ENCODE results near the gene CHAT. TPM values are rescaled to one million over a fixed set of nuclear protein-coding genes. Genes with fewer than 3 reads are reported as not detected.

The CHAT gene
- polyA plus RNA-seq, 1 donor from 2014 or later = not detected

DNA sequence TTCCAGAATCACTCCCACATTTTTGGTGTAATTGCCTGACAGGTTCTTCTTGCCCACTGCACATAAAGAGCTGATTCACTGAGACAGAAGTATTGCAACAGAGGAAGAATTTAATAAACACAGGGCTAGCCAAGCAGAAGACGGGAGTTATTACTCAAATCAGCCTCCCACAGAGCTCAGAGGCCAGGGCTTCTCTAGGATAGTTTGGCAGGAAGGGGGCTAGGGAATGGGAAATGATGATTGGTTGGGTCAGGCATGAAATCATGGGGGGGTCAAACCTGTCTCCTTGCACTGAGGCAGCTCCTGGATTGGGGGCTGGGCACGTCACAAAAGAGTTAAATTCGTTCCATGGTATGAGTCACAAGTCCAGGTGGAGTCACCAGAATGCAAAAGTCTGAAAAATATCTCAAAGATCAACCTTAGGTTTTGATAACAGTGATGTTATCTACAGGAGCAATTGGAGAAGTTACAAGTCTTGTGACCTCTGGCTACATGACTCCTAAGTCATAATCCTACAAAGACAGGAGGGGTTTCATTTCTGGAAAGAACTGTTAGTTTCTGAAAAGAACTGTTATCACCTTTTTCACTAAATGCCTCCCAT lies 44.7 kb upstream of the CHAT start:
- Histone ChIP-seq H3K36me3 (ENCODE audit: insufficient read depth, low read length) (no peaks in the 10 kb centered on the region), H3K9me3 (ENCODE audit: low read length) (no peaks in the 10 kb centered on the region), H3K4me2 (ENCODE audit: low read length) (no peak overlapping the region), H3K79me2 (replicated peaks; ENCODE audit: insufficient read depth, low read length) (no peaks in the 10 kb centered on the region), H3K9ac (ENCODE audit: low read length) (no peak overlapping the region), H3K9me2 (ENCODE audit: insufficient read depth, low read length) (no peaks in the 10 kb centered on the region), H3F3A (ENCODE audit: insufficient read depth, low read length, poor library complexity, severe bottlenecking) (no peaks in the 10 kb centered on the region), H3K27me3 (ENCODE audit: insufficient read depth, low read depth, low read length) (no peaks in the 10 kb centered on the region), H4K20me1 (ENCODE audit: insufficient read depth) (no peaks in the 10 kb centered on the region), H2AFZ (ENCODE audit: low read depth, low read length) (no peak overlapping the region), H3K4me3 (ENCODE audit: low read length) (no peak overlapping the region), H3K27ac (ENCODE audit: low read length) (no peak overlapping the region)
- TF ChIP-seq EZH2 (IDR thresholded peaks at IDR 0.05; ENCODE audit: borderline replicate concordance, insufficient read depth, low read length, poor library complexity, severe bottlenecking) (no peak), EP300 (conservative IDR thresholded peaks at IDR 0.05; ENCODE audit: poor library complexity, severe bottlenecking) (no peak), MXI1 (conservative IDR thresholded peaks at IDR 0.05; ENCODE audit: poor library complexity, severe bottlenecking) (no peak), POLR2AphosphoS5 (IDR thresholded peaks at IDR 0.05) (no peak), SMC3 (conservative IDR thresholded peaks at IDR 0.05; ENCODE audit: poor library complexity) (no peak), TAF1 (IDR thresholded peaks at IDR 0.05; ENCODE audit: low read depth) (no peak), RAD21 (conservative IDR thresholded peaks at IDR 0.05) (no peak)
- TF ChIP-seq, protein P1, sequence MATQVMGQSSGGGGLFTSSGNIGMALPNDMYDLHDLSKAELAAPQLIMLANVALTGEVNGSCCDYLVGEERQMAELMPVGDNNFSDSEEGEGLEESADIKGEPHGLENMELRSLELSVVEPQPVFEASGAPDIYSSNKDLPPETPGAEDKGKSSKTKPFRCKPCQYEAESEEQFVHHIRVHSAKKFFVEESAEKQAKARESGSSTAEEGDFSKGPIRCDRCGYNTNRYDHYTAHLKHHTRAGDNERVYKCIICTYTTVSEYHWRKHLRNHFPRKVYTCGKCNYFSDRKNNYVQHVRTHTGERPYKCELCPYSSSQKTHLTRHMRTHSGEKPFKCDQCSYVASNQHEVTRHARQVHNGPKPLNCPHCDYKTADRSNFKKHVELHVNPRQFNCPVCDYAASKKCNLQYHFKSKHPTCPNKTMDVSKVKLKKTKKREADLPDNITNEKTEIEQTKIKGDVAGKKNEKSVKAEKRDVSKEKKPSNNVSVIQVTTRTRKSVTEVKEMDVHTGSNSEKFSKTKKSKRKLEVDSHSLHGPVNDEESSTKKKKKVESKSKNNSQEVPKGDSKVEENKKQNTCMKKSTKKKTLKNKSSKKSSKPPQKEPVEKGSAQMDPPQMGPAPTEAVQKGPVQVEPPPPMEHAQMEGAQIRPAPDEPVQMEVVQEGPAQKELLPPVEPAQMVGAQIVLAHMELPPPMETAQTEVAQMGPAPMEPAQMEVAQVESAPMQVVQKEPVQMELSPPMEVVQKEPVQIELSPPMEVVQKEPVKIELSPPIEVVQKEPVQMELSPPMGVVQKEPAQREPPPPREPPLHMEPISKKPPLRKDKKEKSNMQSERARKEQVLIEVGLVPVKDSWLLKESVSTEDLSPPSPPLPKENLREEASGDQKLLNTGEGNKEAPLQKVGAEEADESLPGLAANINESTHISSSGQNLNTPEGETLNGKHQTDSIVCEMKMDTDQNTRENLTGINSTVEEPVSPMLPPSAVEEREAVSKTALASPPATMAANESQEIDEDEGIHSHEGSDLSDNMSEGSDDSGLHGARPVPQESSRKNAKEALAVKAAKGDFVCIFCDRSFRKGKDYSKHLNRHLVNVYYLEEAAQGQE (IDR thresholded peaks at IDR 0.05; ENCODE audit: borderline replicate concordance) = no peak

DNA sequence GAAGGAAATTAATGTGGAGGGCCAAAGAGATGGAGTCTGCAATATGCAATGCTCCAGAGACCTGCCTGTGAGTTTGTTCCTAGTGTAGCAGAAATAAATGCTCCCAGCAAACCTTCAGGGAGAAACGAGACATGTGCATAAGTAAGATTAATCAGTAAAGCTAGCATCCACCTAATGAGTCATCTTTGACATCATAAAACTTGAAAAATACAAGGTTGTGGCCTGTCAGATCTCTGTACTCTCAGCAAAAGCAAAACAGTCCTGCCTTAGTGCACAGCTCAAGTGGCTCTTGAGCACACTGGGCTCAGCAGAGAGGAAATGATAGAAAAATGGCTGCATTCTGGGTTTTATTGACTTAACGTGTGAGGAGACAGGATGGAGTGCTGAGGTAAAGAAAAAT lies 42.4 kb upstream of the CHAT start:
- no peak overlapping the region for H3K4me2 ChIP-seq (ENCODE audit: low read length)
- H4K20me1 ChIP-seq (ENCODE audit: insufficient read depth) = no peaks in the 10 kb centered on the region
- H3K27me3 ChIP-seq (ENCODE audit: insufficient read depth, low read depth, low read length) = no peaks in the 10 kb centered on the region
- no peaks in the 10 kb centered on the region for H3K9me3 ChIP-seq (ENCODE audit: low read length)
- H3F3A ChIP-seq (ENCODE audit: insufficient read depth, low read length, poor library complexity, severe bottlenecking) = no peaks in the 10 kb centered on the region
- no peak overlapping the region for H3K27ac ChIP-seq (ENCODE audit: low read length)
- TF ChIP-seq TAF1 (IDR thresholded peaks at IDR 0.05; ENCODE audit: low read depth) = no peak
- TF ChIP-seq EP300 (conservative IDR thresholded peaks at IDR 0.05; ENCODE audit: poor library complexity, severe bottlenecking) = no peak
- TF ChIP-seq, protein P2, sequence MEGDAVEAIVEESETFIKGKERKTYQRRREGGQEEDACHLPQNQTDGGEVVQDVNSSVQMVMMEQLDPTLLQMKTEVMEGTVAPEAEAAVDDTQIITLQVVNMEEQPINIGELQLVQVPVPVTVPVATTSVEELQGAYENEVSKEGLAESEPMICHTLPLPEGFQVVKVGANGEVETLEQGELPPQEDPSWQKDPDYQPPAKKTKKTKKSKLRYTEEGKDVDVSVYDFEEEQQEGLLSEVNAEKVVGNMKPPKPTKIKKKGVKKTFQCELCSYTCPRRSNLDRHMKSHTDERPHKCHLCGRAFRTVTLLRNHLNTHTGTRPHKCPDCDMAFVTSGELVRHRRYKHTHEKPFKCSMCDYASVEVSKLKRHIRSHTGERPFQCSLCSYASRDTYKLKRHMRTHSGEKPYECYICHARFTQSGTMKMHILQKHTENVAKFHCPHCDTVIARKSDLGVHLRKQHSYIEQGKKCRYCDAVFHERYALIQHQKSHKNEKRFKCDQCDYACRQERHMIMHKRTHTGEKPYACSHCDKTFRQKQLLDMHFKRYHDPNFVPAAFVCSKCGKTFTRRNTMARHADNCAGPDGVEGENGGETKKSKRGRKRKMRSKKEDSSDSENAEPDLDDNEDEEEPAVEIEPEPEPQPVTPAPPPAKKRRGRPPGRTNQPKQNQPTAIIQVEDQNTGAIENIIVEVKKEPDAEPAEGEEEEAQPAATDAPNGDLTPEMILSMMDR (IDR thresholded peaks at IDR 0.05; ENCODE audit: poor library complexity, severe bottlenecking) = no peak
- TF ChIP-seq RAD21 (conservative IDR thresholded peaks at IDR 0.05) = no peak
- no peak for TF ChIP-seq EZH2 (IDR thresholded peaks at IDR 0.05; ENCODE audit: borderline replicate concordance, insufficient read depth, low read length, poor library complexity, severe bottlenecking)
- TF ChIP-seq, protein P1 (IDR thresholded peaks at IDR 0.05; ENCODE audit: borderline replicate concordance) = no peak
- TF ChIP-seq POLR2AphosphoS5 (IDR thresholded peaks at IDR 0.05) = no peak
- TF ChIP-seq SMC3 (conservative IDR thresholded peaks at IDR 0.05; ENCODE audit: poor library complexity) = no peak
- TF ChIP-seq MXI1 (conservative IDR thresholded peaks at IDR 0.05; ENCODE audit: poor library complexity, severe bottlenecking) = no peak
- H3K9me2 ChIP-seq (ENCODE audit: insufficient read depth, low read length) = no peaks in the 10 kb centered on the region
- no peak overlapping the region for H3K4me3 ChIP-seq (ENCODE audit: low read length)
- H3K9ac ChIP-seq (ENCODE audit: low read length) = no peak overlapping the region
- no peaks in the 10 kb centered on the region for H3K36me3 ChIP-seq (ENCODE audit: insufficient read depth, low read length)
- H2AFZ ChIP-seq (ENCODE audit: low read depth, low read length) = no peak overlapping the region
- H3K79me2 ChIP-seq (replicated peaks; ENCODE audit: insufficient read depth, low read length) = no peaks in the 10 kb centered on the region

Data from neural cell (in vitro differentiated cells).